ENCODE measurements around the gene CCBE1.

CCBE1 gene

GRCh38 chr18:59563176-59563785 is 133.9 kb downstream of the CCBE1 start:
- intact Hi-C loops (cut with DNase I), result no loop called here
- DNase-seq, result no peak

GRCh38 chr18:59562751-59563150 is 134.5 kb downstream of the CCBE1 start:
- no peak for DNase-seq
- intact Hi-C loops (cut with DNase I), result no loop called here

GRCh38 chr18:59561612-59562011 is 135.6 kb downstream of the CCBE1 start:
- no peak for DNase-seq
- intact Hi-C loops (cut with DNase I), result no loop called here

GRCh38 chr18:59560556-59560955 is 136.7 kb downstream of the CCBE1 start:
- intact Hi-C loops (cut with DNase I), result no loop called here
- no peak for DNase-seq

- no peak for DNase-seq
- intact Hi-C loops (cut with DNase I), result no loop called here
Observed at GRCh38 chr18:59559528-59559927, 137.7 kb downstream of the CCBE1 start.

GRCh38 chr18:59555995-59556659 is 141.1 kb downstream of the CCBE1 start:
- intact Hi-C loops (cut with DNase I), result no loop called here
- DNase-seq, result no peak

GRCh38 chr18:59554796-59555335 is 142.4 kb downstream of the CCBE1 start:
- intact Hi-C loops (cut with DNase I), result no loop called here
- DNase-seq, result no peak

GRCh38 chr18:59553273-59553870 is 143.9 kb downstream of the CCBE1 start:
- DNase-seq, result no peak
- intact Hi-C loops (cut with DNase I), result no loop called here

GRCh38 chr18:59551902-59552635 is 145.2 kb downstream of the CCBE1 start:
- intact Hi-C loops (cut with DNase I), result no loop called here
- DNase-seq, result no peak

GRCh38 chr18:59550174-59550516 is 147.1 kb downstream of the CCBE1 start:
- intact Hi-C loops (cut with DNase I), result no loop called here
- peak in 1 of 42 donors; percentile 10 for DNase-seq

GRCh38 chr18:59549503-59550173 is 147.6 kb downstream of the CCBE1 start:
- DNase-seq, result peak in 19 of 42 donors; percentile 5 to 62 (median 20)
- intact Hi-C loops (cut with DNase I), result no loop called here

GRCh38 chr18:59547581-59548182 is 149.5 kb downstream of the CCBE1 start:
- intact Hi-C loops (cut with DNase I), result no loop called here
- no peak for DNase-seq

GRCh38 chr18:59546188-59546587 is 151.0 kb downstream of the CCBE1 start:
- intact Hi-C loops (cut with DNase I), result no loop called here
- no peak for DNase-seq

- no peak for DNase-seq
- intact Hi-C loops (cut with DNase I), result no loop called here
Observed at GRCh38 chr18:59540780-59541179, 156.4 kb downstream of the CCBE1 start.

GRCh38 chr18:59540346-59540745 is 156.9 kb downstream of the CCBE1 start:
- DNase-seq, result no peak
- intact Hi-C loops (cut with DNase I), result no loop called here

GRCh38 chr18:59539108-59539507 is 158.1 kb downstream of the CCBE1 start:
- intact Hi-C loops (cut with DNase I), result no loop called here
- no peak for DNase-seq

- no peak for DNase-seq
- intact Hi-C loops (cut with DNase I), result no loop called here
Observed at GRCh38 chr18:59537579-59537978, 159.6 kb downstream of the CCBE1 start.

GRCh38 chr18:59536166-59536565 is 161.1 kb downstream of the CCBE1 start:
- intact Hi-C loops (cut with DNase I), result no loop called here
- DNase-seq, result no peak

GRCh38 chr18:59535055-59535454 is 162.2 kb downstream of the CCBE1 start:
- intact Hi-C loops (cut with DNase I), result no loop called here
- no peak for DNase-seq

Data from head of caudate nucleus (tissue), 42 donors.